ENCODE measurements around the gene WDR27.

The WDR27 gene

DNA sequence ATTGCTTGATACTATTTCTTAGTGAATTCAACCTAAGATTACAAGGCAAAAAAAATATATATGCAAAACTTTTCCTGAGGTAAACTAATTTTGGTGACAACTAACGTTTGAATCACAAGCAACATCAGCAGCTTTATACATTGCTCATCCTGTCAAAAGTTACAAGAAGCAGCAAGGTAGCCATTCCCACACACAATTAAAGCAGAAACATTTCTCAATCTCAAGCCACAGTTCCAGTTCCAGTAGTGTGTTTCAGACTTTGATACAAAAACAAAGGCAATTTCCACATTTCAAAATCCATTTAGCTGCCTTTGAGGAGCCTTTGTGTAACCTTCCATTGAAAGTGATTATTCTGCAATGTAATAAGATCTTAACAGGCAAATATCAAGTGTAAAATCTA lies 191.0 kb downstream of the WDR27 start:
- DNase-seq: no peak

DNA sequence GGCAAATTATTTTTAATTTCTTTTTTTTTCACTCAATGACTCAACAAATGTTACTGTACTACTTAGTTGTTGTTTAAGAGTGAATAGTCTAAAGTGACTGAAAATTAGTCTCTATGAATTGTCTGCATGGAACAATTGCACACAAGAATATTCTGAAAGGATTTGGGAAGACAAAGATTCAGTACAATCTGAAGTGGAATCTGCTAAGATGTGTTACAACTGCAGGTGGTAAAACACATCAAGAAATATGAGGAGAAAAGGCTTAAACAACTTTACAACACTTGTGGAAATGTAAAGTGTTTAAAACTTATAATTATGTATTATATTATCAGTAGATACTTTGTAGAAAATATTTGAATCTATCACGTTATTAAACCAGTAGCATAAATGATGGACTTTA lies 193.4 kb downstream of the WDR27 start:
- DNase-seq: no peak

DNA sequence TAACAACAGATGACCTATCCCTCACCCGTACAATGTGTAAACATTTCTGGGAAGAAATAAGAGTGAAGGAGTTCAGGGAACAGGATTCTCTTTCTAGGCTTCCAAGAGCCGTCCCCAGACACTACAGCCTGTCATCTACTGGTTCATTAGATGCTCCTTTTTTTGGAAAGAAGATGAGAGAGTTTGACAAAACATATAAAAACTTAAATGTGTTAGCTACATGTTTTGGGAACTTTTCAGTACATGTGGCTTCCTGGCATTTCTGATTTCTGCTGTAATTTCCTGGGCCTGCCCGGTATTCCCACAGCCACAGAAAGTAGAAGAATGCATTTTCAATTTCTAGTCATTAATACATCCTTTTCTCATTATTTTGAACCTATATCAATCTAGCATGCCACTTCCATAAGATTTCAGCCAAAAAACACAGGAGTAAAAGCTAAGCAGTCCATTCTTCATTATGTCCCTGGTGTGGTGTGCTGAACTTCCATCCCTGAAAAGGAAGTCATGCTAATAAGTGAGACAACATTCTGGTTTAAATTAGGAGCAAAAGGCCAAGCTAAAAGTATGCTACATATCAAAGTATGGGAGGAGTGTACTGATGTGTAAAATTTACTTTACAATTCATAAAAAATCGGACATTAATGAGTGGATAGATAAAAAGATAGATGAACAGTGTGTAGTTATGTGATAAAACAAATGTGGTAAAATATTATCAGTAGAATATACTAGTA lies 198.2 kb downstream of the WDR27 start:
- no peak for DNase-seq

DNA sequence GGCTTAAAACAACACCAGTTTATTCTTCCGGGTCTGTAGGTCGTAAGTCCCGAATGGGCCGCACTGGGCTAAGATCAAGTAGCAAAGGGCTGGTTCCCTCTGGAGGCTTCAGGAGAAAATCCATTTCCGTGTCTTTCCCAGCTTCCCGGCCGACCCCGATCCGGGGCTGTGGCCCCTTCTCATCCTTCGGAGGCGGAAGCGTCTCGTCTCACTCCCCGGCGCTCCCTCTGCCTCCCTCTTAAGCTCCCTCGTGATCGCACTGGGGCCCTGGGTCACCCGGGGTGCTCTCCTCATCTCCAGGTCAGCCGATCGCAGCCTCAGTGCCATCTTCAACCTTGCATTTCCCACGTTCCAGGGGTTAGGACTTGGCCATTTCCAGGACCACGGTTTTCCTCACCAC lies 199.4 kb downstream of the WDR27 start:
- DNase-seq: no peak

DNA sequence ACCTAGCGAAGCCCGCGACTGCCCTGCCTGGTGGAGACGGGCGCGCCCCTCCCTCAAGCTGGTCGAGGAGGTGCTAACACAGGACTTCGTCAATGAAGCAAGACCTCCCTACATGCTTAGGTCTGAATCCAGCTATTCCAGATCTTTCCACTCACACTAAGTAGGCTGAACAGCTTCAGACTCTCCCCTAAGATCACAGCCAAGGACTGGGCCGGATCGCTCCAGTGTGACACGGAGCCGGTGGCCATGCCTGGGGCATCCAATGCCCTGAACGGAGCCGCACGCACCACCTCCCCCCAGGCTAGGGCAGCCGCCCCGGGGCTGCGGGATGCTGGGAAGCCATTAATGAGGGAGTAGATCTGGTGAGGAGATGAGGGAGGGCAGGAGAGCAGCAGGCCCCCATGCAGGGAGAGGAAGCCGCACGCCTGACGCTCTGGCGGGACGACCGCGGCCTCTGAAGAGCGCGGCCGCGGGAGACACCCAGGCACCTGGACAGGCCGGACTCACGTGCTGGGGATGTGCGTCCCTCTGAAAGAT lies 200.0 kb downstream of the WDR27 start:
- DNase-seq: no peak

DNA sequence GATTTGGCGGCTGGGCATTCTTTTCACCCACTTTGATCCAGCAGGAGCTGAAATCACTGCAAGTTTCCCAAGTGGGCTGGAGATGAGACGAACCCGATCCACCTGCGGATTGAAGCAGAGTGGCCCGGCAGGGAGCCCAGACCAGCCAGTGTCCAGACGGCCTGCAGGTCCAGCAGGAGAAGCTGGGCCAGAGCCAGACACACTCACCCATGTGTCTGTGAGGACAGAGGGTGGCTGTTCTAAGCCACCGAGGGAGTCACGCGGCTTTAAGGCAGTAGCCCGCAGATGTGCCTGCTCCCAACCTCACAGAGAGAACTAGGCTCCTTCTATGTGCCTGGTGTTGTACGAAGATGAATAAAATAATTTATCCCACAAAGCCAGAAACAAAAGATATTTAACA lies 200.7 kb downstream of the WDR27 start:
- no peak for DNase-seq

DNA sequence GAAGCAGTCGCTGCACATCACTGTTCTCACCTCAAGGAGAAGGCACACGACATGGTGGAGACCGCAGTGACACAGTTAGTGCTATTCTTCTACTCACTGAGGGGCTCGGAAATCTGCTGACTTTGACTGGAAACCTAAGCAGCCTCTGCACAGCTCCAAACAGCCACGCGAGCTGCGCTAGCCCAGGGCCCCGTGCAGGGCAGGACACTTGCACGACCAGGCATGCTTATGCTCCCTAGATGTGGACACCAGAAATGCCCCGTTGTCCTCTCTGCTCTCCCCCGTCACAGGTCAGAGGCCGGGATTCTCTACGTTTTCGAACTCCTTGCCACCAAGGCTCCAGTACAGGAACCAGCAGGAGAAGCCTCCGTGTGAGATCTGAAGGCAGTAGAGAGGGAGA lies 201.1 kb downstream of the WDR27 start:
- DNase-seq: no peak

DNA sequence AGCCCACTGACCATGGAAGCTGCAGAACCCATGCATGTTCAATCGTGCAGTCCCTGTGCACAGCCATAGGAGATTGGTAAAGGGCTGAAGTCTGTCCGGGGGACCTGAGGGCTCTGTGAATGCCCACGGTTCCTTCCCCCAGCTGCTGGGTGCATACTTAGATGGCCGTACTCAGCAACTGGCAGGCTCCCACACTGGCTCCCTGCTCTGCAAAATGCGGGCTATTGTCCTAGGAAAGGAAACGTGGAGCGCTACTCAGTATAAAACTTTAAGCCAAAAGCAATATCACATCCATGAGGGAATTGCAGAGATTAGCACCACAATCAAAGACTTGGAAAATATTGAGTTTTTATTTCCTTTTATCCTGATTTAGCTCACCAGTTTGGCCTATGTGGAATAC lies 202.0 kb downstream of the WDR27 start:
- no peak for DNase-seq

DNA sequence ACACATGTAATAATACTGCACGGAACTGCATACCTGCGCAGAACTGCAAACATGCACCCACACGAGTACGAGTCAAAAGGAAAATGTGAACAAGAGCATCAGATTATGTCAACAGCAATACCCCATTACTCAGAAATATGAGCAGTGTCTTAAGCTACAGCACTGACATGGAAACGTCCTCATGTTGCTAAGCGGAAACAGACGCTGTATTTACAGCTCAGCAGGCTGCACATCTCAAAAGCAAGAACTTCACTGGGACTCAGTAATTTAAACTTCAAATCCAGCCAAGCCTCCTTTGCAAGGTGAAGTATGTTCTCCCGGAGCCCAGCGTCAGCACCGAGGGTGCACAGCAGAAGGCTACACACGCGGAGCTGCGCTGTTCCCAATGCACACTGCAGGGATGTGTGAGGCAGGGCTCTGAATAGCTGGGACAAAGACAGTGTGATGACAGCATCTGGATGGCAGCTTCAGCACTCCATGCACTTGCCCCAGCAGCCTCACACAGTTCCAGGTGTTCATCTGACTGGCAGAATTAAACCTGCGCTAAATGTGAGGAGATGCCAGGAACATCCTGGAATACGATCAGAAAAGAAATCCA lies 202.8 kb downstream of the WDR27 start:
- DNase-seq: no peak

DNA sequence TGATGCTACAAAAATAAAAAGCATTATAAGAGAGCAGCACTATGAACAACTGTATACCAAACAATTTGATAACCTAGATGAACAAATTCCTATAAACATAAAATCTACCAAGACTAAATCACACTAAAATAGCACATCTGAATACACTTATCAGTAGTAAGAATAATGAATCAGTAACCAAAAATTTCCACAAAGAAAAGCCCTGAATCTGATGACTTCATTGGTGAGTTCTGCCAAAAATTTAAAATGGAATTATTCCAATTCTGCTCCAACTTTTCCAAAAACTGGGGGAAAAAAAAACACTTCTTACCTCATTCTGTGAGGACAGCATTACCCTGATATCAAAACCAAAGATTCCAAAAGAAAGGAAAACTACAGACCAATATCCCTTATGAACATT lies 206.2 kb downstream of the WDR27 start:
- DNase-seq: no peak

DNA sequence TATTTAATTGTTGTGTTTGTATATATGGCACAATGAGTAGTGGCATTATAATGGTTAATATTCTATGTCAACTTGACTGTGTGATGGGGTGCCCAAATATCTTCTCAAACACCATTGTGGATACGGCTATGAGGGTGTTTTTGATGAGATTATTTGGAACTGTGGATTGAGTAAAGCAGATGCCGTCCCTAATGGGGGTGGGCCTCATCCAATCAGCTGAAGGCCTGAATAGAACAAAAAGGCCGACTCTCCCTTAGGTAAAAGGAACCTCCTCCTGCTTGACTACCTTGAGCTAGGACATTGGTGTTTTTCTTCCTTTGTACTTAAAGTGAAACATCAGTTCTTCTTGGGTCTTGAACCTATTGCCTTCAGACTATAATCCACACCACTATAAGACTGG lies 207.8 kb downstream of the WDR27 start:
- no peak for DNase-seq

DNA sequence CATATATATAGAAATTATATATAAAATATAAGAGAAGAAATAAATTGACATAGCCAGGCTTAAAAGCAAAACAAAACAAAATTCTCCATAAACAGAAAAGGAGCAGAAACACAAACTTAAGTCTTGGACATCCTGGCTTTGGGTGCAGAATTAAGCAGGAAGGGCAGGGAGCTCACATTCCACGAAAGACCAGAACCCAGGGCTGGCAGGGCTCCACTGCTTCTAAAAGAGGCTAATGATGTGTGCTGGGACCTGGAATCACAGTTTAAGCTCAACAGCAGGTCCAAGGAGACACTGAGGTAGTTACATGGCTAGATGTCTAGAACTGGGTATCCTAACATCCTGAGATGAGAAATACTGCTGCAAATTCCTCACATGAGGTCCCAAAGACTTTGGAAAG lies 210.3 kb downstream of the WDR27 start:
- no peak for DNase-seq

DNA sequence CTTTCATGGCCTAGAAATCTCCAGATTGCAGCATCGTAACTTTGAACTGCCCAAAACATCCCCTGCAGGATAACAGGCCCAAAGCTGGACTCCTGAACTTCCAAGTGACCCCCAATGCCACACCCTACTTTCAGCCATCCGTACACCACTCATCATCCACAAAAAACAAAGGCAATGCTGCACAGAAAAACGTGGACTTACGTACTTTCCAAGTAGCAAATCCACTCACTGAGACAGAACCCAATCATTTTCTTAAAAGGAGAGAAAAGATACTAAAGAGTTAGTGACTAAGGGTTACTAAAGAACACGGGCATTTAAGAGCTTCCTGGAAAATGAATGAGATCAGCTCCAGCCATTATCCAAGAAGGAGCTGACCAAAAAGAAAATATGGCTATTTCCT lies 211.0 kb downstream of the WDR27 start:
- no peak for DNase-seq

DNA sequence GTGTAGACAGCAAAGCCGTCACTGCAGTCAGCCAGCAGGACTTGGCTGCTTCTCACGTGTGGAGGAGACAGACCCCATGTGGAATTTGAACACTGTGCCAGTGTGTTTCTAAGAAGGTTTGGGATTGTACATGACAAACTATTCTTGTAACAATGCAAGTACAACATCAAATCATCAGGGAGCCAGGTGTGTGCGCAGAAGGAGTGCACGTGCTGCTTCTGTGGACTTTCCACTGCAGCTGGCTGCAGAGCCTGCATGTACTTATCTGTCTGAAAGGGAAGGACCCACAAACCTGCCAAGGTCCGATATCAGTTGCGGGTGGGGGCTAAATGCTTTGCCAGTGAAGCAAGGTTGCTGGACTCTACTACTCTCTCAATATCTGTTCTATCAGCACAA lies 211.6 kb downstream of the WDR27 start:
- DNase-seq: no peak

DNA sequence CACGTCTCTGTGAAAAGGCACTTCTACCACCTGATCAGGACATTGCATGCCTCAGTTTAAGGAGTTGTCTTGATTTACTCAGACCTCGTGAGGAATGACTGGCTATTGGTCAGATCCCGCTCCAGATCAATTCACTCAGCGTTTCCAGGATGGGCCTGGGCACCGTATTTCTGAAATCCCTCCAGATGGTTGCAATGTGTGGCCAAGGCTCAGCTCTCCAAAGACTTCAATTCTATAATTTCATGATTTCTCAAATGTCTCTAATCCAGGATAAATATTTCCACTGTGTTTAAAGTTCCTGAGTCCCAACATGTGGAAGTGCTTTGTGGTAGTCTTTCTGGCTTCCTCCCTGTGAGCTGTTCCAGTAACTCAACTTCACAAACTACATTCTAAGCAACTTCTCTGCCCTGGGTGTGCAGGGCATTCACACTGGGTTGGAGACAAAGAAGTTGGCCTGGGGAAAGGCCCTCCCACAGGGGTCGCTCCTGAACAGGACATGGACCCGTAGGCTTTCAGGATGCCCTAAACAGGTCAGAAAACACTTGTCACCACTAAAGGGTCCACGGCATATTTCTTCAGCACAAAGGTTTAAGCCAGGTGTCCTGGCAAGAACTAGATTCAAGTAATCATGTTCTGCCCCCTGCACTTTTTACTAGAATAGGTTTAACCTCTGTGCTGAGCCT lies 212.1 kb downstream of the WDR27 start:
- DNase-seq: no peak

DNA sequence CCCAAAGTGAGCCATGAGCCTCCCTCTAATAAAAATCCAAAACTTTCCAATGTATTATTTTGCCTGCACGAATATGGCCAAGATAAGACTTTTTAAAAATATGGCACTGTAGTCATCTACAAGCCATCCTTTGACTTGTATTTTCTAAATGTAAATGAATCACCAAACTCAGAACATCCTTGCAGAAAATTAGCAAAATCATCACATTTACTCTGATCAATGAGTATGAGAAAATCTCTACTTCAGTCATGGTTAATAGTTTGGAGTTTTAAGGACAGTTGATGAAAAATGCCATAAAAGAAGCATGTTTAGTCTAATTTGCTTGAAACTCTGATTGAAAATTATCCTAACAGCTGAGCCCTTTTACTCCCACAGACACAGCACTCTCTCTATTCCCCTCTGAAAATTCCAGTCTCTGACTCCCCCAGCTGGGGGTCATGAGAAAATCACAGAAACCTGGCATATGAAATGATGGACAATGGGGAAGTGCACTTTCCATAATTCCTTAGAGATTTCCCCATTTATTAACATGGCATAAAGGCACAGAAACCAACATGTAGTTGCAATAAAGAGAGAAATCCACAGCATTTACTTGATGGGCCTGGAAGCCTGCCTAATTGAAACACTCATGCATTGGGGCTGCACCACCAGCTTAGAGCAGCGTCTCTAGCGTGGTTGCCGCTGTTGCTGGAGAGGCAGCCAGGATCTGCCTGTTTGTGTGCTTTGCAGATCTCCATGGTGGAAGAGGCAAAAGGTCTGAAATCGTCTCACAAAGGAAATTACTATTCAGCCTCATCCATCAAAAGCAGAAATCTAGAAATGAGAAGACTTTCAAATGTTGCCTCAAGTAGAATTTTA lies 214.0 kb downstream of the WDR27 start:
- no peak for DNase-seq

DNA sequence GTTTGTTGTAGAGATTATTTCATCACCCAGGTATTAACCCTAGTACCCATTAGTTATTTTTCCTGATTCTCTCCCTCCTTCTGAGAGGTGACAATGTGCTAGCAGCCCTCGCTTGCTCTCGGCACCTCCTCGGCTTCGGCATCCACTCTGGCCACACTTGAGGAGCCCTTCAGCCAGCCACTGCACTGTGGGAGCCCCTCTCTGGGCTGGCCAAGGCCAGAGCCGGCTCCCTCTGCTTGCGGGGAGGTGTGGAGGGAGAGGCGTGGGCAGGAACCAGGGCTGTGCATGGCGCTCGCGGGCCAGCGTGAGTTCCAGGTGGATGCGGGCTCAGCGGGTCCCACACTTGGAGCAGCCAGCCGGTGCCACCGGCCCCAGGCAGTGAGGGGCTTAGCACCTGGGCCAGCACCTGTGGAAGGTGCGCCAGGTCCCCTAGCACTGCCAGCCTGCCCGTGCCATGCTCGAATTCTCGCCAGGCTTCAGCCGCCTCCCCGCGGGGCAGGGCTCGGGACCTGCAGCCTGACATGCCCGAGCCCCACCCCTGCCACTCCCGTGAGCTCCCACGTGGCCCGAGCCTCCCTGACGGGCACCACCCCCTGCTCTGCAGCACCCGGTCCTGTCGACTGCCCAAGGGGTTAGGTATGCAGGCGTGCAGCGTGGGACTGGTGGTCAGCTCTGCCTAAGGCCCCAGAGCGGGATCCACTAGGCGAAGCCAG lies 221.9 kb downstream of the WDR27 start:
- no peak for DNase-seq

DNA sequence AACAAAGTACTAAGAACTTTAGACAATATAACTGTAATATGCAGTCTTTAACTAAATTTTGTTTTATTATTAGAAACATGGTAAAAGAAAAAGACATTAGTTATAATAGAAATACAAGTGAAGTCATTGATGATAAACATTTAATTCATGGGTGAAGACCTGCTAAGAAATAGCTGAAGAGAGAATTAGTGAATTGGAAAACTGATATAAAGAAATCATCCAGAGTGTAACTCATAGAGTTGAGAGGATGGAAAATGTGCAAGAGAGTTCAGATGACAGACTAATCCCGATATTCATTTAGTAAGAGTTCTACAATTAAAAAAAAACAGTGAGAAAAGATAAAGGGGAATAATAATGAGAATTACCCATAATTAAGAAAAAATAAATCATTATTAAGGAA lies 227.5 kb downstream of the WDR27 start:
- no peak for DNase-seq

DNA sequence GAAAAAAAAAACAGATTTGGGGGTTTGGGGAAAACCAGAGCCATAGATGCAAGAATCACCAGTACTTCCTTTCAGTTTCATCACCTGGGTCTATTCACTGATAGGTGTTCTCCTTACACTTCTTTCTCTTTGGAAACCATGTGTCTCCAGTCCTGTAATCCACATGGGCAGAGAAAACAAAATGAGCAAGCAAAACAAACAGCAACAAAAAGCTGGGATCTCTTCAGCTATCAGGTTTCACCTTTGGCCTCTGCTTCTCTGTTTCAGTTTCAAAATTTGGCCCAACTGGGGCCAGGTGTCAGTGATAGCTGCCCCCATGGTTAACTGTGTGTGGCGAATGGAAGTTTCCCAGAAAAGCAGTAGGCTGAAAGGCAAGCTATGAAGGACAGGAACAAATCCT lies 228.2 kb downstream of the WDR27 start:
- no peak for DNase-seq

DNA sequence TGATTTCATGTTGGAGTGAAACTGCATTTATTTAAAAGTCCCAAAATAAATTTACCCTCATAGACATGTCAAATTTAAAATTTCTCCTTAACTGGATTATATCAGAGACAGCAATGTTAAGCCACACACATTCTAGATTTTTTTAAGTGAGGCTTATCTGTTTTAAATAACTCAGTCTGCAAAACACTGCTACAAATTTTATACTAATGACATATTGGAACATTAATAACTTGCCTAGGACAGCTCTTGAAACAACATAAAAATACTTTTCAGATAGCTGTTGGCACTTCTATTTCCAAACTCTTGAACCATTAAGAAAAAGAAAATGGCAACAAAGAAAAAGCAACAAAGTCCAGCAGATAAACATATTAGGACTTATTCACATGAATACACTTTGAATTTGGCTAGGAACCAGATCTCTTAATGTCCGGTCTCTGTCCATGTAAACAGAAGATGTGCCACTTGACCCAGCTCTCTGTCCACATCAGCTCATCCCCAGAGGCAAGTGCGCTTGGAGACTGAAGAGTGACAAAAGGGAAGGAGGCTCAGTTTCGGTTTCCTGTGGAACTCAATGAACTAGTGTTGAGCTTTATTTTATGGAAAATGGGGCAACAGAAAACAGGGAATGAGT lies 228.9 kb downstream of the WDR27 start:
- no peak for DNase-seq

DNA sequence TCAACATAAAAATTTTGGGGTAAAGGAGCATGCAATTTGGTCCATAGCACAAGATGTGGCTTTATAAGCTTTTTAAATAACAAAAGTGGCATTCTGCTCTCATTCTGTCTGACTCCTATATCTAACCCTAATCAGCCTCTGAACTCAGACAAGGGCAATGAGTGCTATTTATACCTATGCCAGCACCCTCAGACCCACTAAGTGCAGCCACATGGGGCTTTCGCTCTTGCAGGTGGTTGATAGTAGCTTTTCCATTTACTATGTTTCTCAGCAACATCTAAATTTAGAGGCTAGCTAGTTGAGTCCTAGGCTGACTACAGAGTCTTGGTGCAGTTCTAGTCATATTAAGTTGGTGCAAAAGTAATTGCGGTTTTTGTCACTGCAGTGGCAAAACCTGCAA lies 231.0 kb downstream of the WDR27 start:
- no peak for DNase-seq

DNA sequence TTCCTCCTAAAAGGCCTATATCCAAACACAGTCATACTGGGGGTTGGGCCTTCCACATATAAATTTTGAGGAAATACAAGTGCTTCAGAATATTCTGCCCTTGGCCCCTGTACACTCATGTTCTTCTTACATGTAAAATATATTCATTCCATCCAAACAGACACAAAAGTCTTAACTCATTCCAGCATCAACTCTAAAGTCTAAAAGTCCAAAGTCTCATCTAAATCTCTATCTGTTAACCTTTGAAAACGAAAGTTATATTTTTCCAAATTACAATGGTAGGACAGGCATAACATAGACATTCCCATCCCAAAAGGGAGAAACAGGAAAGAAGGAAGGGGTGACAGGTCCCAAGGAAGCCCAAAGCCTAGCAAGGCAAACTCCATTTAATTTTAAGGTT lies 232.8 kb downstream of the WDR27 start:
- no peak for DNase-seq

Data from NCI-H526 treated with DMSO at 0.1 percent for 48 hours (cell line).